HG02943 (cell line): ENCODE data around the gene CD4.

Experiments used
- ATAC-seq: cut with Tn5 transposase; IDR thresholded peaks from one replicate; pipeline ENCODE4 v1.9.1; 2021; ENCODE audit warnings: mild to moderate bottlenecking, low read depth, moderate library complexity; ENCODE audit not compliant: unreplicated experiment

CD4 gene

GRCh38 chr12:6840761-6841515 is 51.6 kb downstream of the CD4 start, which contains the start of gene GNB3:
GNB3 (plus strand) TSS chr12:6840925; CDS start chr12:6841288, 363 bp downstream.
- no peak for ATAC-seq

GRCh38 chr12:6842075-6842474 is 52.7 kb downstream of the CD4 start:
- no peak for ATAC-seq

- ATAC-seq: no peak
Observed at GRCh38 chr12:6843118-6843902, 54.0 kb downstream of the CD4 start.

GRCh38 chr12:6845395-6845794 is 56.1 kb downstream of the CD4 start:
- ATAC-seq: no peak

- no peak for ATAC-seq
Observed at GRCh38 chr12:6846316-6846869, 57.1 kb downstream of the CD4 start.

GRCh38 chr12:6847676-6848075 is 58.3 kb downstream of the CD4 start:
- ATAC-seq: no peak

GRCh38 chr12:6849427-6849826 is 60.1 kb downstream of the CD4 start:
- ATAC-seq: no peak

GRCh38 chr12:6849976-6850560 is 60.7 kb downstream of the CD4 start:
- ATAC-seq: no peak

- ATAC-seq: no peak
Observed at GRCh38 chr12:6850796-6851152, 61.4 kb downstream of the CD4 start.

- peak; percentile 61 for ATAC-seq
Observed at GRCh38 chr12:6851153-6851920, 62.0 kb downstream of the CD4 start, which contains the start of gene CDCA3. CDCA3 (minus strand) TSS chr12:6851286; CDS start chr12:6850952, 334 bp downstream.

GRCh38 chr12:6851921-6852650 is 62.8 kb downstream of the CD4 start, which contains the start of gene USP5:
USP5 (plus strand) TSS chr12:6852150; CDS start chr12:6852180, 30 bp downstream.
- peak; percentile 70 for ATAC-seq

GRCh38 chr12:6852651-6853354 is 63.5 kb downstream of the CD4 start:
- no peak for ATAC-seq

GRCh38 chr12:6853626-6854025 is 64.3 kb downstream of the CD4 start:
- no peak for ATAC-seq

- no peak for ATAC-seq
Observed at GRCh38 chr12:6854036-6854435, 64.7 kb downstream of the CD4 start.

GRCh38 chr12:6855322-6855721 is 66.0 kb downstream of the CD4 start:
- ATAC-seq: no peak

GRCh38 chr12:6858799-6859198 is 69.5 kb downstream of the CD4 start:
- ATAC-seq: no peak

GRCh38 chr12:6860116-6860515 is 70.8 kb downstream of the CD4 start:
- no peak for ATAC-seq

- ATAC-seq: no peak
Observed at GRCh38 chr12:6860942-6861341, 71.6 kb downstream of the CD4 start.

- ATAC-seq: no peak
Observed at GRCh38 chr12:6861391-6861790, 72.1 kb downstream of the CD4 start.
